Mucosa of descending colon (tissue), 3 donors: Measurements from ENCODE around the gene LMF1. TPM values are rescaled to one million over a fixed set of nuclear protein-coding genes. Genes with fewer than 3 reads are reported as not detected.

Source experiments
- ATAC-seq: fragments of 200-7000 bp; cut with Tn5 transposase; one replicate; pipeline ENCODE4 v1.9.1; 2020; ENCODE audit warnings: mild to moderate bottlenecking, moderate library complexity
- DNase-seq, 3 donors: peaks; one replicate each; pipeline ENCODE4 v3.0.0-alpha.2; 2020
- H3K36me3 ChIP-seq: fragments of 200-600 bp; one replicate; pipeline ENCODE4 v1.8.0; 2021; ENCODE audit warnings: low read depth, mild to moderate bottlenecking
- H3K4me1 ChIP-seq: fragments of 200-600 bp; one replicate; pipeline ENCODE4 v1.8.0; 2021; ENCODE audit warnings: low read depth, mild to moderate bottlenecking
- H3K4me3 ChIP-seq: fragments of 200-600 bp; one replicate; pipeline ENCODE4 v1.8.0; 2021; ENCODE audit warnings: mild to moderate bottlenecking
- H3K9me3 ChIP-seq: fragments of 200-600 bp; one replicate; pipeline ENCODE4 v1.8.0; 2021; ENCODE audit warnings: mild to moderate bottlenecking
- CTCF ChIP-seq: fragments of 200-600 bp; IDR thresholded peaks from one replicate; pipeline ENCODE4 v1.8.0; 2022; ENCODE audit warnings: antibody characterized with exemption, mild to moderate bottlenecking
- intact Hi-C, 2 donors: fragments of 100-400 bp; cut with DNase I in 1 of 2; cut with micrococcal nuclease in 1 of 2; formaldehyde crosslinking; loops; one replicate each; pipeline versions ENCODE4 v1.11.0 to v1.11.1; 2022; cut with DNase I, micrococcal nuclease
- total RNA-seq, 3 donors: library from RNA; stranded (reverse); fragmentation: NEBNext Ultra II Directional in 2 of 3; extraction: Animal tissue kit (Norgen Biotek cat#: 25700) in 2 of 3; gene quantifications; one replicate each; pipeline versions ENCODE4 v1.2.1 to v1.2.4, GENCODE V29; 2021 to 2023
- donor health status: DM: no; HTN: no; CAD: no; lungs with moderate emphysema.
- donor health status: DM: no; HTN: no; CAD: no.
- donor health status: DM: no; HTN: yes; CAD: no.

The LMF1 gene
- total RNA-seq, 3 donors from 2014 or later, result 16.4 to 26.5 (median 25.1) TPM

GRCh38 chr16:933581-933980 lies 37.2 kb downstream of the LMF1 start:
- Histone ChIP-seq H3K4me3 (no peak overlapping the region), H3K36me3 (no peaks in the 10 kb centered on the region), H3K9me3 (no peaks in the 10 kb centered on the region), H3K4me1 (no peaks in the 10 kb centered on the region)
- intact Hi-C loops, result no loop called here
- TF ChIP-seq CTCF, result no peak
- no peak for DNase-seq
- ATAC-seq, result no peak

GRCh38 chr16:932831-933330 lies 37.9 kb downstream of the LMF1 start:
- Histone ChIP-seq H3K36me3 (no peaks in the 10 kb centered on the region), H3K4me3 (no peak overlapping the region), H3K9me3 (no peaks in the 10 kb centered on the region), H3K4me1 (no peaks in the 10 kb centered on the region)
- intact Hi-C loops, result no loop called here
- no peak for TF ChIP-seq CTCF
- DNase-seq, result no peak
- no peak for ATAC-seq

GRCh38 chr16:931626-932500 lies 38.9 kb downstream of the LMF1 start:
- DNase-seq (no peak), ATAC-seq (no peak)
- Histone ChIP-seq H3K36me3 (no peaks in the 10 kb centered on the region), H3K4me1 (no peaks in the 10 kb centered on the region), H3K4me3 (no peak overlapping the region), H3K9me3 (no peaks in the 10 kb centered on the region)
- intact Hi-C loops, result no loop called here
- TF ChIP-seq CTCF, result no peak

- no peak for ATAC-seq
- no peak for TF ChIP-seq CTCF
- no peaks in the 10 kb centered on the region for H3K9me3 ChIP-seq
- no peak overlapping the region for H3K4me3 ChIP-seq
- intact Hi-C loops, result no loop called here
- no peaks in the 10 kb centered on the region for H3K36me3 ChIP-seq
- no peak for DNase-seq
- H3K4me1 ChIP-seq, result no peaks in the 10 kb centered on the region
Observed at GRCh38 chr16:931171-931570, 39.6 kb downstream of the LMF1 start.

GRCh38 chr16:930511-930910 lies 40.3 kb downstream of the LMF1 start:
- intact Hi-C loops, result no loop called here
- TF ChIP-seq CTCF, result no peak
- Histone ChIP-seq H3K4me1 (no peaks in the 10 kb centered on the region), H3K4me3 (no peak overlapping the region), H3K9me3 (no peaks in the 10 kb centered on the region), H3K36me3 (no peaks in the 10 kb centered on the region)
- ATAC-seq (no peak), DNase-seq (no peak)
